T-cell (primary cell): Measurements from ENCODE around the gene DDX25. TPM values are rescaled to one million over a fixed set of nuclear protein-coding genes. Genes with fewer than 3 reads are reported as not detected.

Source experiments
- ATAC-seq, 4 experiments: fragments of 200-7000 bp in 3 of 4; fragments of 150-1000 bp in 1 of 4; cut with Tn5 transposase; replicated peaks in 1 of 4; 1 replicate in 3 of 4; 2 replicates in 1 of 4; pipeline ENCODE4 v1.10.0; 2021; ENCODE audit warnings: moderate library complexity in 3 of 4, mild to moderate bottlenecking in 2 of 4, moderate number of reproducible peaks in 1 of 4
- CTCF ChIA-PET, 2 donors: fragments of 300-600 bp; sonication (Branson Sonifier 250); formaldehyde crosslinking; loops; one replicate each; lab custom pipeline; 2022; ENCODE audit warnings: antibody characterized with exemption in 2 of 2; lab: Charles Lee
- POLR2A ChIA-PET, 2 donors: fragments of 300-600 bp; sonication (Branson Sonifier 250); formaldehyde crosslinking; loops; one replicate each; lab custom pipeline; 2022; ENCODE audit warnings: antibody characterized with exemption in 2 of 2; lab: Charles Lee
- DNase-seq, 35 experiments: peaks; one replicate each; pipeline versions ENCODE4 v3.0.0 to v3.0.0-alpha.2; 2013 to 2023
- H3K27ac ChIP-seq: one replicate; pipeline ENCODE4 v1.5.1; 2013; ENCODE audit warnings: low read length
- H3K27me3 ChIP-seq, 2 experiments: replicated peaks in 1 of 2; 1 replicate in 1 of 2; 2 replicates in 1 of 2; pipeline versions ENCODE4 v1.6.1 to v1.7.0; 2013; ENCODE audit warnings: low read length in 1 of 2, mixed read lengths in 1 of 2; ENCODE audit not compliant: control insufficient read depth in 2 of 2, insufficient read depth in 2 of 2; ENCODE audit errors: extremely low read depth in 1 of 2
- H3K36me3 ChIP-seq, 2 donors: 1 replicate in 1 of 2; 2 replicates in 1 of 2; pipeline versions ENCODE4 v1.6.1 to v1.7.0; 2013; ENCODE audit warnings: low read length in 1 of 2; ENCODE audit not compliant: control insufficient read depth in 2 of 2, insufficient read depth in 1 of 2; ENCODE audit errors: extremely low read depth in 1 of 2
- H3K4me1 ChIP-seq, 2 experiments: 1 replicate in 1 of 2; 2 replicates in 1 of 2; pipeline versions ENCODE4 v1.6.1 to v1.7.0; 2013; ENCODE audit warnings: low read length in 2 of 2, mixed read lengths in 1 of 2; ENCODE audit not compliant: insufficient read depth in 2 of 2, control insufficient read depth in 1 of 2; ENCODE audit errors: extremely low read depth in 1 of 2
- H3K4me3 ChIP-seq, 2 donors: 1 replicate in 1 of 2; 2 replicates in 1 of 2; pipeline versions ENCODE4 v1.5.1 to v1.7.0; 2013; ENCODE audit warnings: mild to moderate bottlenecking in 2 of 2, low read length in 1 of 2, moderate library complexity in 1 of 2; ENCODE audit not compliant: control insufficient read depth in 1 of 2; ENCODE audit errors: extremely low read depth in 1 of 2
- H3K9me3 ChIP-seq: 2 replicates; pipeline ENCODE4 v1.7.0; 2013
- H3K27ac Mint-ChIP-seq, 2 donors: one replicate each; pipeline ENCODE4 v1.8.0; 2020 to 2021; ENCODE audit warnings: mild to moderate bottlenecking in 2 of 2, mixed read lengths in 2 of 2
- H3K27me3 Mint-ChIP-seq, 2 donors: one replicate each; pipeline ENCODE4 v1.8.0; 2021 to 2022; ENCODE audit warnings: mixed read lengths in 2 of 2
- H3K36me3 Mint-ChIP-seq: one replicate; pipeline ENCODE4 v1.8.0; 2021; ENCODE audit warnings: mixed read lengths
- H3K4me1 Mint-ChIP-seq, 3 donors: one replicate each; pipeline ENCODE4 v1.8.0; 2020 to 2022; ENCODE audit warnings: mixed read lengths in 3 of 3, mild to moderate bottlenecking in 1 of 3
- H3K4me3 Mint-ChIP-seq, 3 donors: one replicate each; pipeline ENCODE4 v1.8.0; 2020 to 2022; ENCODE audit warnings: mild to moderate bottlenecking in 3 of 3, mixed read lengths in 3 of 3, moderate library complexity in 3 of 3
- H3K9me3 Mint-ChIP-seq, 3 donors: one replicate each; pipeline ENCODE4 v1.8.0; 2020 to 2022; ENCODE audit warnings: mixed read lengths in 3 of 3
- WGBS: methylation state at CpG from one replicate; pipeline ENCODE4 v1.1.5; 2013; ENCODE audit warnings: missing lambda C conversion rate; ENCODE audit not compliant: insufficient coverage; 5-methylcytosine and 5-hydroxymethylcytosine counted together
- total RNA-seq, 35 experiments: library from RNA in 6 of 35; stranded (reverse) in 6 of 35; fragments of 120-200 nt in 1 of 35; gene quantifications; one replicate each; pipeline versions ENCODE4 v1.2.1 to v1.2.4 and lab custom pipeline; 2013 to 2026

Gene DDX25
- total RNA-seq, 5 donors from 2014 or later (not counting 1 experiment from before 2014, with no cell fraction given), result 0.16 to 0.26 (median 0.16) TPM; not detected in 2

DNA sequence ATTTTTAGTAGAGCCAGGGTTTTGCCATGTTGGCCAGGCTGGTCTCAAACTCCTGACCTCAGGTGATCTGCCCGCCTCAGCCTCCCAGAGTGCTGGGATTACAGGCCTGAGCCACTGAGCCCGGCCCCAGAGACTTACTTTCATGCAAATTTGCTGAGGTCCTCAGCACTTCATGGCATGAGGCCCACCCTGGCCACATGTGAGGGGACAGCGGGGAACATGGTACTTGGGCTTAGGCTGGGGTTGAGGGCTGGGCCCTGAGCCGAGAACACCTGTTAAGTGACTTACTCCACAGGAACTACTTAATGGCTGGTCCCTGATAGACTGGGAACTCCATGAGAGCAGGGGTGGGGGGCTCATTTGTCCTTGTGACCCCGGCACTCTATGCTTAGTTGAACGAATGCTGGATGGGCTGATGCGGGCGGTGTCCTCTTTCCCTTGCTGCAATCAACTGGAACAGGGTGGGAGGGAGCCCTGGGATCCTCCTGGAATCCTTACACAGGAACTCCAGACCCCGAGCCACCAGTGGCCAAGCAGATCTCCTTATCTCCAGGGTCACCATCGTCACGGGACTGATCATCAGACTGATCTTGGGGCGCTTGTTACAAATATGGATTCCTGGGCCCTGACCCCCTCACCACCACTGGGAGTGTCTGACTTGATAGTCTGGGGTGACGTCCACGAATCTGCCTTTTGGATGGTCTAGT, 42.6 kb downstream of the DDX25 start:
- Histone ChIP-seq H3K9me3 (no peaks in the 10 kb centered on the region), H3K27me3 (peaks cover 0 to 34% of the 10 kb centered on the region in 2 experiments), H3K36me3 (no peaks in the 10 kb centered on the region), H3K4me3 (no peak overlapping the region), H3K27ac (no peak overlapping the region), H3K4me1 (peaks cover 0 to 4% of the 10 kb centered on the region in 2 experiments)
- 51% methylated on average over 2 of the region's 14 CpGs for WGBS
- Mint-ChIP-seq H3K9me3 (no peaks in the 10 kb centered on the region), H3K36me3 (no peaks in the 10 kb centered on the region), H3K4me1 (peaks cover 3 to 7% (median 5%) of the 10 kb centered on the region in 3 donors), H3K27me3 (peaks cover 0 to 9% of the 10 kb centered on the region in 2 donors), H3K4me3 (no peak overlapping the region), H3K27ac (no peak overlapping the region)
- DNase-seq (no peak), ATAC-seq (no peak)
- CTCF ChIA-PET, result no interaction called here
- POLR2A ChIA-PET, result no interaction called here

DNA sequence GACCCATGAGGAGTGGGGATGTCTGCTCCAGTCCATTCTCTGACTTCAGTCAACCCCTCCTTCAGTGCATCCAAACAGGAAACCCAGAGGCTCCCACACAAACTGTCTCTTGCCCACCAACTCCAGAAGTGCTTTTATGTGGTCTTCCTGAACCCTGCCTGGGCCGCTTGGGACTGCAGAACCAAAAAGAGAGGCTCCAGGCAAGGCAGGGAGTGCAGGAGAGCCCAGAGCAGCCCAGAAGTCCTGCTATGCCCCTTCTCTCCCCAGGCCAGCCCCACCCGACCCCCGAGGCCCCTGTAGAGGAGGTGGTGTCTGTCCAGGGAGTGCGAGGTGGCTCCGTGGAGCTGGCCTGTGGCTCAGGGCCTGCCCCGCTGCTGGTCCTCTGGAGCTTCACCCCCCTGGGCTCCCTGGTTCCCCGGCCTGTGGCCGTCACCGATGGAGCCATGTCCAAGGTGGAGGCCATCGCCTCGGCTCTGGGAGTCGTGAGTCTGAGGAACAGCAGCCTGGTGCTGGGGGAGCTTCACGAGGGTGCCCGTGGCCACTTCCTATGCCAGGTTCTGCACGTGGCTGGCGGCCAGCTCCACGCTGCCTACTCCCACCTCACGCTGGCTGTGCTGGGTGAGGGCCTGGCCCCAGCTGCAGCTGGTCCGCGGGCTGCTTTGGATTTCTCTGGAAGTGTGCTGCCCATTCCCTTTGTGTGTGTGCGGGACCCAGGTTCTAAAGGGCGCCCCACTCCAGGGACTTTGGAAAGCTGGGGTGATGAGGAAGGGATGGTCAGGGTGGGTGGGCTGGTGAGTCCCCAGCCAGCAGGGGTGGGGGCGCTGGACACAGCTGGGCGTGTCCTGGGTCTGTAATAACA, 43.3 kb downstream of the DDX25 start:
- no peaks in the 10 kb centered on the region for H3K9me3 ChIP-seq
- CTCF ChIA-PET, result interaction anchor here in 1 of 2 donors (0.5 kb wide), 1 partner anchor 236 kb away, joined by 4 read pairs; no protein-coding TSS in a partner anchor
- no peaks in the 10 kb centered on the region for H3K36me3 Mint-ChIP-seq
- no peak overlapping the region for H3K27ac Mint-ChIP-seq
- DNase-seq (no peak), ATAC-seq (no peak)
- H3K4me1 ChIP-seq, result no peaks in the 10 kb centered on the region
- H3K36me3 ChIP-seq, result no peaks in the 10 kb centered on the region
- WGBS, result 68% methylated on average over 17 of the region's 24 CpGs
- H3K27me3 ChIP-seq, result peaks cover 0 to 32% of the 10 kb centered on the region in 2 experiments
- H3K4me3 ChIP-seq, result no peak overlapping the region
- H3K4me3 Mint-ChIP-seq, result no peak overlapping the region
- no peak overlapping the region for H3K27ac ChIP-seq
- H3K9me3 Mint-ChIP-seq, result no peaks in the 10 kb centered on the region
- H3K27me3 Mint-ChIP-seq, result peaks cover 0 to 9% of the 10 kb centered on the region in 2 donors
- no peaks in the 10 kb centered on the region for H3K4me1 Mint-ChIP-seq
- POLR2A ChIA-PET, result no interaction called here

DNA sequence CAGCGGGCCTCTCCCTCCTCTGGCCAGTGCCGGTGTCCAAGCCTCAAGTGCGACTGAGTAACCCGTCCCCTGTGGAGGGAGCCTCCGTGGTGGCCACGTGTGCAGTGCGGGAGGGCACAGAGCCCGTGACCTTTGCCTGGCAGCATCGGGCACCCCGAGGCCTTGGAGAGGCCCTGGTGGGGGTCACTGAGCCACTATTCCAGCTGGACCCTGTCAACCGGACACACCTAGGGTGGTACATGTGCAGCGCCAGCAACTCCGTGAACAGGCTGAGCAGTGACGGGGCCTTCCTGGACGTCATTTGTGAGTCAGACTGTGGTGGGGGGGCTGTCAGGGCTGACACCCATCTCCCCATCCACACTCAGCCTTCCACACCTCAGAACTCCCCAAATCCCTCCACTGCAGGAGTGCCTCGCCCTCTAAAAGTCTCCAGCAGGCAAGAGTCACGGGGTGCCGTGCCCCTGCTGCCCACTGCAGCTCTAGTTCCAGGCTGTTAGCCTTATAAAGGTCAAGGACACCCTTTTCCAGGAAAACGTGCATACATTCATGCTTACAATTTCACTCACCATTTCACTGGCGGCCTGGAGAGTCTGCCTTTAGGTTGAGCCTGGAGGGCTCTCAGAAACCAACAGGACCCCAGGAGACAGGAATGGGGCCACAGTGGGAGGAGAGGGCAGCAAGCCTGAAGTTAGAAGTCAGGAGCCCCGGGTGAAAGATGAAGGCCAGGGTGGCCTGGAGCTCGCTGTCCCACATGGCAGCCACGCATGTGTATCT, 44.2 kb downstream of the DDX25 start:
- Histone ChIP-seq H3K9me3 (no peaks in the 10 kb centered on the region), H3K4me3 (no peak overlapping the region), H3K27ac (no peak overlapping the region), H3K27me3 (peaks cover 0 to 38% of the 10 kb centered on the region in 2 experiments), H3K4me1 (no peaks in the 10 kb centered on the region), H3K36me3 (no peaks in the 10 kb centered on the region)
- H3K36me3 Mint-ChIP-seq, result no peaks in the 10 kb centered on the region
- 71% methylated on average over 19 of the region's 23 CpGs for WGBS
- ATAC-seq (no peak), DNase-seq (no peak)
- H3K9me3 Mint-ChIP-seq, result no peaks in the 10 kb centered on the region
- H3K4me3 Mint-ChIP-seq, result no peak overlapping the region
- ChIA-PET POLR2A (no interaction called here), CTCF (no interaction called here)
- peaks cover 0 to 9% of the 10 kb centered on the region in 2 donors for H3K27me3 Mint-ChIP-seq
- H3K4me1 Mint-ChIP-seq, result no peaks in the 10 kb centered on the region
- no peak overlapping the region for H3K27ac Mint-ChIP-seq

DNA sequence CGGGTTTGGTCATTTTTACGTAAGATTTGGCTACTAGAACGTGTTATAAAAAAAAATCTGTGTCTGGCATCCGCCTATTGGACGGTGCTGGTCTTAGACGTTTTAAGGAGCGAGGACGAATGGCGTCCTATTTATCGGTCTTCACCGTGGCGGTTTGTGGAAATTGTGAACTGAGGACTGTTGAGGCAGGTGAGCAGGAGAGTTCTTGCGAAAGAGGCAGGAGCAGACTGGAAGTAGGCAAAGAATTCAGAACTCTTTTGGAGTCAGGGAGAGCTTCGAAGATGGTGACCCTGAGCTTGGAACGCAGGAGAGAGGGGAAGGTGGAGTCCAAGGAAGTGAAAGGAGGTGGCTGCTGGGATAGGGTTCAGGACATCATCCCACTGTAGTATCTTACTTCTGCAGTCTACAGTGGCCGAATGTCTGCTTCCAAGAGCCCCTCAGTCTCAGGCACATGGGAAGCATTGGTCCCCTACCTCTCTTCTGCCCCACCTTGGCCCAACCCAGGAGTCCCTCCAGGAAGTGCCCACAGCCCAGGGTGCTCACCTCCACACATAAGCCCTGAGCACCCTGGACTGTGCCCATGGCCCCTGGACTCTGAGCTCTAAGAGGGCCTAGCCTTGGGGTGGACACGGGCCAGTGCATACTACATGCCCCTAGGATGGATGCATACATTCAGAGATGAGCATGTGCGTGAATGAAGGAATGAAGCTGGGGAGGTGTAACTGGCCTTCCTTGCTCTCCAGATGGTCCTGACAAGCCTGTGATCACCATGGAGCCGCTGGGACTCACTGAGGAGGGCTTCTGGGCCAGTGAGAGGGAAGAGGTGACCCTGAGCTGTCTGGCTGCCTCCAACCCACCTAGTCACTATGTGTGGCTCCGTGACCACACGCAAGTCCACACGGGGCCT, 45.2 kb downstream of the DDX25 start:
- Histone ChIP-seq H3K27me3 (peaks cover 0 to 42% of the 10 kb centered on the region in 2 experiments), H3K36me3 (no peaks in the 10 kb centered on the region), H3K4me3 (no peak overlapping the region), H3K4me1 (no peaks in the 10 kb centered on the region), H3K27ac (no peak overlapping the region), H3K9me3 (no peaks in the 10 kb centered on the region)
- H3K27ac Mint-ChIP-seq, result no peak overlapping the region
- 88% methylated on average over 16 of the region's 22 CpGs for WGBS
- no peak for ATAC-seq
- no peak for DNase-seq
- no peaks in the 10 kb centered on the region for H3K36me3 Mint-ChIP-seq
- H3K9me3 Mint-ChIP-seq, result no peaks in the 10 kb centered on the region
- H3K27me3 Mint-ChIP-seq, result peaks cover 0 to 7% of the 10 kb centered on the region in 2 donors
- H3K4me3 Mint-ChIP-seq, result no peak overlapping the region
- ChIA-PET POLR2A (interaction anchor here in 1 of 2 donors (0.5 kb wide), 2 partner anchors 10 to 36 kb away, joined by 3 to 4 read pairs; no protein-coding TSS in a partner anchor), CTCF (no interaction called here)
- no peaks in the 10 kb centered on the region for H3K4me1 Mint-ChIP-seq

DNA sequence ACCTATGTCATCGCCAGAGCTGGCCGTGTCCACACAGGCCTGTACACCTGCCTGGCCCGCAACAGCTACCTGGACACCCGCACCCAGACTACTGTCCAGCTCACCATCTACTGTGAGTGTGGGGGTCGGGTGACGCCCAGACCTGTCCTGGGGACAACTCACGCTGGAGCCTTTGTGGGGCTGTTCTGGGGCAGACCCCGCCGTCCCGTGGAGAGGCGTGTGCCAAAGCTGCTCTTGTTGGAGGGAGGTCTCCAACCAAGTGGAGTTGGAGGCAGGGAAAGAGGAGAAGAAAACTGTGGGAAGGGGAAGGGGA, 45.8 kb downstream of the DDX25 start:
- no peak overlapping the region for H3K4me3 Mint-ChIP-seq
- CTCF ChIA-PET, result no interaction called here
- WGBS, result 98% methylated on average over 5 of the region's 11 CpGs

More for the DNA sequence above, 45.8 kb downstream of the DDX25 start:
- POLR2A ChIA-PET, result interaction anchor here in 1 of 2 donors (0.5 kb wide), 1 partner anchor 10 kb away, joined by 4 read pairs; no protein-coding TSS in a partner anchor
- peaks cover 0 to 36% of the 10 kb centered on the region in 2 experiments for H3K27me3 ChIP-seq
- H3K36me3 Mint-ChIP-seq, result no peaks in the 10 kb centered on the region
- H3K4me1 ChIP-seq, result no peaks in the 10 kb centered on the region
- no peaks in the 10 kb centered on the region for H3K9me3 Mint-ChIP-seq
- ATAC-seq (no peak), DNase-seq (no peak)
- H3K36me3 ChIP-seq, result no peaks in the 10 kb centered on the region
- no peaks in the 10 kb centered on the region for H3K4me1 Mint-ChIP-seq
- no peak overlapping the region for H3K4me3 ChIP-seq
- no peak overlapping the region for H3K27ac ChIP-seq
- H3K27me3 Mint-ChIP-seq, result peaks cover 0 to 7% of the 10 kb centered on the region in 2 donors
- H3K9me3 ChIP-seq, result no peaks in the 10 kb centered on the region
- H3K27ac Mint-ChIP-seq, result no peak overlapping the region
